Measurements from ENCODE around the gene ZNF536.

The ZNF536 gene

GRCh38 chr19:30371960-30372824 is at the start of gene ZNF536:
Gene ZNF536 (plus strand): TSS chr19:30372384. CDS start chr19:30443563, 71,179 bp downstream.
- no peaks in the 10 kb centered on the region for H3K4me1 ChIP-seq (ENCODE audit: control insufficient read depth, insufficient read depth, low read length)

GRCh38 chr19:30322641-30323320 is 49.4 kb upstream of the ZNF536 start:
- no peaks in the 10 kb centered on the region for H3K9me3 ChIP-seq (ENCODE audit: control insufficient read depth, low read length)
- H3K36me3 ChIP-seq (ENCODE audit: control insufficient read depth, insufficient read depth, low read length), result no peaks in the 10 kb centered on the region

More at GRCh38 chr19:30371960-30372824, at the start of gene ZNF536:
- H3K9ac ChIP-seq (ENCODE audit: low read length), result no peak within 1 kb of the TSS
- peaks cover 14% of the 10 kb centered on the region for H3K27me3 ChIP-seq (ENCODE audit: control insufficient read depth, insufficient read depth, low read length)
- no peaks in the 10 kb centered on the region for H3K9me3 ChIP-seq (ENCODE audit: control insufficient read depth, low read length)
- H3K36me3 ChIP-seq (ENCODE audit: control insufficient read depth, insufficient read depth, low read length), result no peaks in the 10 kb centered on the region
- no peak within 1 kb of the TSS for H3K4me3 ChIP-seq (ENCODE audit: low read length)

GRCh38 chr19:30323904-30324303 is 48.3 kb upstream of the ZNF536 start:
- Histone ChIP-seq H3K4me3 (ENCODE audit: low read length) (no peak overlapping the region), H3K9me3 (ENCODE audit: control insufficient read depth, low read length) (no peaks in the 10 kb centered on the region), H3K4me1 (ENCODE audit: control insufficient read depth, insufficient read depth, low read length) (no peaks in the 10 kb centered on the region), H3K36me3 (ENCODE audit: control insufficient read depth, insufficient read depth, low read length) (no peaks in the 10 kb centered on the region), H3K27me3 (ENCODE audit: control insufficient read depth, insufficient read depth, low read length) (no peaks in the 10 kb centered on the region), H3K9ac (ENCODE audit: low read length) (no peak overlapping the region)

More at GRCh38 chr19:30322641-30323320, 49.4 kb upstream of the ZNF536 start:
- Histone ChIP-seq H3K4me3 (ENCODE audit: low read length) (no peak overlapping the region), H3K9ac (ENCODE audit: low read length) (no peak overlapping the region), H3K4me1 (ENCODE audit: control insufficient read depth, insufficient read depth, low read length) (no peaks in the 10 kb centered on the region), H3K27me3 (ENCODE audit: control insufficient read depth, insufficient read depth, low read length) (no peaks in the 10 kb centered on the region)

- Histone ChIP-seq H3K9ac (ENCODE audit: low read length) (no peak overlapping the region), H3K27me3 (ENCODE audit: control insufficient read depth, insufficient read depth, low read length) (no peaks in the 10 kb centered on the region), H3K36me3 (ENCODE audit: control insufficient read depth, insufficient read depth, low read length) (no peaks in the 10 kb centered on the region), H3K4me1 (ENCODE audit: control insufficient read depth, insufficient read depth, low read length) (no peaks in the 10 kb centered on the region), H3K4me3 (ENCODE audit: low read length) (no peak overlapping the region), H3K9me3 (ENCODE audit: control insufficient read depth, low read length) (no peaks in the 10 kb centered on the region)
Measured at GRCh38 chr19:30324982-30325381, 47.2 kb upstream of the ZNF536 start.

GRCh38 chr19:30325676-30326392 is 46.4 kb upstream of the ZNF536 start:
- Histone ChIP-seq H3K36me3 (ENCODE audit: control insufficient read depth, insufficient read depth, low read length) (no peaks in the 10 kb centered on the region), H3K4me3 (ENCODE audit: low read length) (no peak overlapping the region), H3K9me3 (ENCODE audit: control insufficient read depth, low read length) (no peaks in the 10 kb centered on the region), H3K9ac (ENCODE audit: low read length) (no peak overlapping the region), H3K27me3 (ENCODE audit: control insufficient read depth, insufficient read depth, low read length) (no peaks in the 10 kb centered on the region), H3K4me1 (ENCODE audit: control insufficient read depth, insufficient read depth, low read length) (no peaks in the 10 kb centered on the region)

- Histone ChIP-seq H3K9ac (ENCODE audit: low read length) (no peak overlapping the region), H3K4me3 (ENCODE audit: low read length) (no peak overlapping the region), H3K27me3 (ENCODE audit: control insufficient read depth, insufficient read depth, low read length) (no peaks in the 10 kb centered on the region), H3K36me3 (ENCODE audit: control insufficient read depth, insufficient read depth, low read length) (no peaks in the 10 kb centered on the region), H3K4me1 (ENCODE audit: control insufficient read depth, insufficient read depth, low read length) (no peaks in the 10 kb centered on the region), H3K9me3 (ENCODE audit: control insufficient read depth, low read length) (no peaks in the 10 kb centered on the region)
Measured at GRCh38 chr19:30326393-30326710, 45.8 kb upstream of the ZNF536 start.

GRCh38 chr19:30327331-30327730 is 44.9 kb upstream of the ZNF536 start:
- Histone ChIP-seq H3K9ac (ENCODE audit: low read length) (no peak overlapping the region), H3K4me3 (ENCODE audit: low read length) (no peak overlapping the region), H3K4me1 (ENCODE audit: control insufficient read depth, insufficient read depth, low read length) (no peaks in the 10 kb centered on the region), H3K27me3 (ENCODE audit: control insufficient read depth, insufficient read depth, low read length) (no peaks in the 10 kb centered on the region), H3K9me3 (ENCODE audit: control insufficient read depth, low read length) (no peaks in the 10 kb centered on the region), H3K36me3 (ENCODE audit: control insufficient read depth, insufficient read depth, low read length) (no peaks in the 10 kb centered on the region)

- H3K4me1 ChIP-seq (ENCODE audit: control insufficient read depth, insufficient read depth, low read length), result no peaks in the 10 kb centered on the region
- no peak overlapping the region for H3K4me3 ChIP-seq (ENCODE audit: low read length)
- no peaks in the 10 kb centered on the region for H3K9me3 ChIP-seq (ENCODE audit: control insufficient read depth, low read length)
- H3K36me3 ChIP-seq (ENCODE audit: control insufficient read depth, insufficient read depth, low read length), result no peaks in the 10 kb centered on the region
- H3K27me3 ChIP-seq (ENCODE audit: control insufficient read depth, insufficient read depth, low read length), result no peaks in the 10 kb centered on the region
- H3K9ac ChIP-seq (ENCODE audit: low read length), result no peak overlapping the region
Measured at GRCh38 chr19:30328096-30328495, 44.1 kb upstream of the ZNF536 start.

- Histone ChIP-seq H3K9me3 (ENCODE audit: control insufficient read depth, low read length) (no peaks in the 10 kb centered on the region), H3K4me3 (ENCODE audit: low read length) (no peak overlapping the region), H3K27me3 (ENCODE audit: control insufficient read depth, insufficient read depth, low read length) (no peaks in the 10 kb centered on the region), H3K9ac (ENCODE audit: low read length) (no peak overlapping the region), H3K4me1 (ENCODE audit: control insufficient read depth, insufficient read depth, low read length) (no peaks in the 10 kb centered on the region), H3K36me3 (ENCODE audit: control insufficient read depth, insufficient read depth, low read length) (no peaks in the 10 kb centered on the region)
Measured at GRCh38 chr19:30330266-30330665, 41.9 kb upstream of the ZNF536 start.

- Histone ChIP-seq H3K36me3 (ENCODE audit: control insufficient read depth, insufficient read depth, low read length) (no peaks in the 10 kb centered on the region), H3K27me3 (ENCODE audit: control insufficient read depth, insufficient read depth, low read length) (no peaks in the 10 kb centered on the region), H3K4me1 (ENCODE audit: control insufficient read depth, insufficient read depth, low read length) (no peaks in the 10 kb centered on the region), H3K9me3 (ENCODE audit: control insufficient read depth, low read length) (no peaks in the 10 kb centered on the region), H3K4me3 (ENCODE audit: low read length) (no peak overlapping the region), H3K9ac (ENCODE audit: low read length) (no peak overlapping the region)
Measured at GRCh38 chr19:30332445-30333234, 39.5 kb upstream of the ZNF536 start.

- no peaks in the 10 kb centered on the region for H3K4me1 ChIP-seq (ENCODE audit: control insufficient read depth, insufficient read depth, low read length)
- no peaks in the 10 kb centered on the region for H3K27me3 ChIP-seq (ENCODE audit: control insufficient read depth, insufficient read depth, low read length)
- H3K9me3 ChIP-seq (ENCODE audit: control insufficient read depth, low read length), result no peaks in the 10 kb centered on the region
- H3K36me3 ChIP-seq (ENCODE audit: control insufficient read depth, insufficient read depth, low read length), result no peaks in the 10 kb centered on the region
- H3K9ac ChIP-seq (ENCODE audit: low read length), result no peak overlapping the region
- no peak overlapping the region for H3K4me3 ChIP-seq (ENCODE audit: low read length)
Measured at GRCh38 chr19:30333291-30334065, 38.7 kb upstream of the ZNF536 start.
